Measurements from ENCODE around the gene SLC25A29. TPM values are rescaled to one million over a fixed set of nuclear protein-coding genes. Genes with fewer than 3 reads are reported as not detected.
"Not testable (repeated sequence)": the region's sequence is repeated elsewhere in the genome, so short reads cannot be mapped to it uniquely, and the experiment has no call there.

The SLC25A29 gene
- total RNA-seq, 8 experiments from 2014 or later: 7.7 to 56.7 (median 42.8) TPM

GRCh38 chr14:100313464-100314230, 7.4 kb upstream of the SLC25A29 start:
- in situ Hi-C loops (cut with MboI; ENCODE audit: low pct_unique_long_range_greater_than_20kb in 2 of 9, low sequenced_read_pairs in 9 of 9, unreplicated experiment in 9 of 9): no loop called here
- Histone ChIP-seq H3K27ac (no peak overlapping the region), H3K4me3 (no peak overlapping the region), H3K4me1 (replicated peaks in 1 of 2) (peaks cover 20 to 21% of the 10 kb centered on the region in 2 donors)
- ATAC-seq (replicated peaks in 6 of 8): peak in 2 of 8 experiments; percentile 12 to 14
- WGBS, 10 experiments: 67 to 100% (median 87%) methylated on average over 1 to 7 of the region's 26 CpGs; no CpG with 5 or more reads in 4 of the 10 experiments

GRCh38 chr14:100312877-100313400, 6.7 kb upstream of the SLC25A29 start:
- WGBS, 10 experiments: 55 to 80% (median 67%) methylated on average over 1 to 8 of the region's 10 CpGs; no CpG with 5 or more reads in 6 of the 10 experiments
- in situ Hi-C loops (cut with MboI; ENCODE audit: low pct_unique_long_range_greater_than_20kb in 2 of 9, low sequenced_read_pairs in 9 of 9, unreplicated experiment in 9 of 9): no loop called here

GRCh38 chr14:100312110-100312876, 6.0 kb upstream of the SLC25A29 start:
- 39 to 82% (median 60%) methylated on average over 1 to 10 of the region's 18 CpGs; no CpG with 5 or more reads in 1 of the 10 experiments for WGBS, 10 experiments
- H3K4me1 ChIP-seq (replicated peaks in 1 of 2): peaks cover 29% of the 10 kb centered on the region in 2 donors
- H3K4me3 ChIP-seq; H3K27ac ChIP-seq; ATAC-seq (replicated peaks in 6 of 8); in situ Hi-C loops (cut with MboI; ENCODE audit: low pct_unique_long_range_greater_than_20kb in 2 of 9, low sequenced_read_pairs in 9 of 9, unreplicated experiment in 9 of 9): not testable (repeated sequence)

More at GRCh38 chr14:100312877-100313400, 6.7 kb upstream of the SLC25A29 start:
- no peak overlapping the region for H3K4me3 ChIP-seq
- peaks cover 23 to 24% of the 10 kb centered on the region in 2 donors for H3K4me1 ChIP-seq (replicated peaks in 1 of 2)
- peak in 4 of 8 experiments; percentile 15 to 56 (median 34) for ATAC-seq (replicated peaks in 6 of 8)
- H3K27ac ChIP-seq: no peak overlapping the region

- 46 to 100% (median 95%) methylated on average over 1 to 6 of the region's 8 CpGs; no CpG with 5 or more reads in 3 of the 10 experiments for WGBS, 10 experiments
- in situ Hi-C loops (cut with MboI; ENCODE audit: low pct_unique_long_range_greater_than_20kb in 2 of 9, low sequenced_read_pairs in 9 of 9, unreplicated experiment in 9 of 9): no loop called here
- peaks cover 35% of the 10 kb centered on the region in 2 donors for H3K4me1 ChIP-seq (replicated peaks in 1 of 2)
Measured at GRCh38 chr14:100309028-100309737, 2.9 kb upstream of the SLC25A29 start.

GRCh38 chr14:100308427-100308792, 2.2 kb upstream of the SLC25A29 start:
- in situ Hi-C loops (cut with MboI; ENCODE audit: low pct_unique_long_range_greater_than_20kb in 2 of 9, low sequenced_read_pairs in 9 of 9, unreplicated experiment in 9 of 9); ATAC-seq (replicated peaks in 6 of 8); H3K27ac ChIP-seq; H3K4me3 ChIP-seq: not testable (repeated sequence)
- H3K4me1 ChIP-seq (replicated peaks in 1 of 2): peaks cover 38 to 39% of the 10 kb centered on the region in 2 donors
- WGBS, 10 experiments: 82 to 100% (median 88%) methylated on average over 1 to 5 of the region's 6 CpGs; no CpG with 5 or more reads in 3 of the 10 experiments

More at GRCh38 chr14:100309028-100309737, 2.9 kb upstream of the SLC25A29 start:
- Histone ChIP-seq H3K4me3 (no peak overlapping the region), H3K27ac (no peak overlapping the region)
- no peak for ATAC-seq (replicated peaks in 6 of 8)

- WGBS, 10 experiments: 62 to 100% (median 92%) methylated on average over 1 to 4 of the region's 5 CpGs; no CpG with 5 or more reads in 3 of the 10 experiments
- Histone ChIP-seq H3K4me1 (replicated peaks in 1 of 2) (peaks cover 33 to 34% of the 10 kb centered on the region in 2 donors), H3K27ac (no peak overlapping the region), H3K4me3 (peak overlapping the region; percentile 72 to 92 (median 76))
- in situ Hi-C loops (cut with MboI; ENCODE audit: low pct_unique_long_range_greater_than_20kb in 2 of 9, low sequenced_read_pairs in 9 of 9, unreplicated experiment in 9 of 9): no loop called here
- ATAC-seq (replicated peaks in 6 of 8): no peak
Measured at GRCh38 chr14:100307766-100308426, 1.7 kb upstream of the SLC25A29 start.

GRCh38 chr14:100306998-100307765, 938 bp upstream of the SLC25A29 start:
- Histone ChIP-seq H3K4me1 (replicated peaks in 1 of 2) (peaks cover 26 to 27% of the 10 kb centered on the region in 2 donors), H3K4me3 (peak overlapping the region; percentile 72 to 92 (median 76)), H3K27ac (peak overlapping the region; percentile 70 to 82)
- 0 to 20% (median 9%) methylated on average over 1 to 18 of the region's 49 CpGs; no CpG with 5 or more reads in 5 of the 10 experiments for WGBS, 10 experiments
- in situ Hi-C loops (cut with MboI; ENCODE audit: low pct_unique_long_range_greater_than_20kb in 2 of 9, low sequenced_read_pairs in 9 of 9, unreplicated experiment in 9 of 9): no loop called here
- ATAC-seq (replicated peaks in 6 of 8): peak; percentile 7 to 30 (median 18)

- H3K4me3 ChIP-seq: peak overlapping the region; percentile 72 to 92 (median 76)
- WGBS, 10 experiments: 0% methylated on average over 3 of the region's 65 CpGs; no CpG with 5 or more reads in 8 of the 10 experiments
- peak; percentile 0 to 16 (median 4) for ATAC-seq (replicated peaks in 6 of 8)
- peak overlapping the region; percentile 62 to 72 for H3K27ac ChIP-seq
- in situ Hi-C loops (cut with MboI; ENCODE audit: low pct_unique_long_range_greater_than_20kb in 2 of 9, low sequenced_read_pairs in 9 of 9, unreplicated experiment in 9 of 9): no loop called here
- peaks cover 17% of the 10 kb centered on the region in 2 donors for H3K4me1 ChIP-seq (replicated peaks in 1 of 2)
Measured at GRCh38 chr14:100305324-100306100, 732 bp downstream of the SLC25A29 start.

GRCh38 chr14:100304825-100305323, 1.4 kb downstream of the SLC25A29 start:
- Histone ChIP-seq H3K4me3 (peak overlapping the region; percentile 72 to 92 (median 76)), H3K27ac (no peak overlapping the region), H3K4me1 (replicated peaks in 1 of 2) (peaks cover 17% of the 10 kb centered on the region in 2 donors)
- in situ Hi-C loops (cut with MboI; ENCODE audit: low pct_unique_long_range_greater_than_20kb in 2 of 9, low sequenced_read_pairs in 9 of 9, unreplicated experiment in 9 of 9): no loop called here
- ATAC-seq (replicated peaks in 6 of 8): peak in 3 of 8 experiments; percentile 3 to 7 (median 4)
- 0 to 30% (median 3%) methylated on average over 1 to 8 of the region's 23 CpGs; no CpG with 5 or more reads in 3 of the 10 experiments for WGBS, 10 experiments

- no peak for ATAC-seq (replicated peaks in 6 of 8)
- no peak overlapping the region for H3K4me3 ChIP-seq
- peaks cover 17% of the 10 kb centered on the region in 2 donors for H3K4me1 ChIP-seq (replicated peaks in 1 of 2)
- WGBS, 10 experiments: 50 to 80% (median 60%) methylated on average over 1 to 2 of the region's 4 CpGs; no CpG with 5 or more reads in 7 of the 10 experiments
- in situ Hi-C loops (cut with MboI; ENCODE audit: low pct_unique_long_range_greater_than_20kb in 2 of 9, low sequenced_read_pairs in 9 of 9, unreplicated experiment in 9 of 9): no loop called here
- no peak overlapping the region for H3K27ac ChIP-seq
Measured at GRCh38 chr14:100303925-100304324, 2.3 kb downstream of the SLC25A29 start.

Data from motor neuron (in vitro differentiated cells).